Parathyroid adenoma (tissue), 2 donors: ENCODE data around the gene AKAP10.
"Not testable (repeated sequence)": the region's sequence is repeated elsewhere in the genome, so short reads cannot be mapped to it uniquely, and the experiment has no call there.

Experiments used
- H2AFZ ChIP-seq: fragments of 300-600 bp; sonication (generic); one replicate; pipeline ENCODE4 v1.7.0; 2017; ENCODE audit warnings: antibody characterized with exemption, mild to moderate bottlenecking
- H3K27ac ChIP-seq: fragments of 300-600 bp; sonication (generic); one replicate; pipeline ENCODE4 v1.7.0; 2017
- H3K27me3 ChIP-seq: fragments of 300-600 bp; sonication (generic); one replicate; pipeline ENCODE4 v1.7.0; 2017; ENCODE audit warnings: low read length; ENCODE audit not compliant: control insufficient read depth, insufficient read depth
- H3K36me3 ChIP-seq: fragments of 300-600 bp; sonication (generic); one replicate; pipeline ENCODE4 v1.7.0; 2017; ENCODE audit warnings: low read length; ENCODE audit not compliant: control insufficient read depth, insufficient read depth
- H3K4me1 ChIP-seq: fragments of 300-600 bp; sonication (generic); one replicate; pipeline ENCODE4 v1.7.0; 2017; ENCODE audit warnings: control low read depth
- H3K4me2 ChIP-seq: fragments of 300-600 bp; sonication (generic); one replicate; pipeline ENCODE4 v1.7.0; 2017; ENCODE audit warnings: low read length
- H3K4me3 ChIP-seq: fragments of 300-600 bp; sonication (generic); one replicate; pipeline ENCODE4 v1.7.0; 2017; ENCODE audit warnings: low read depth, low read length
- H3K79me2 ChIP-seq: fragments of 300-600 bp; sonication (generic); one replicate; pipeline ENCODE4 v1.7.0; 2017; ENCODE audit warnings: control low read depth
- H3K9ac ChIP-seq: fragments of 300-600 bp; sonication (generic); one replicate; pipeline ENCODE4 v1.7.0; 2017; ENCODE audit warnings: mild to moderate bottlenecking
- H3K9me3 ChIP-seq: fragments of 300-600 bp; sonication (generic); one replicate; pipeline ENCODE4 v1.7.0; 2017; ENCODE audit warnings: low read length; ENCODE audit not compliant: control insufficient read depth
- CTCF ChIP-seq: fragments of 300-600 bp; sonication (generic); IDR thresholded peaks from one replicate; pipeline ENCODE4 v1.7.0; 2017; ENCODE audit warnings: antibody characterized with exemption, mild to moderate bottlenecking
- donor health status: primary hyperparathyroidism.

AKAP10 gene

DNA sequence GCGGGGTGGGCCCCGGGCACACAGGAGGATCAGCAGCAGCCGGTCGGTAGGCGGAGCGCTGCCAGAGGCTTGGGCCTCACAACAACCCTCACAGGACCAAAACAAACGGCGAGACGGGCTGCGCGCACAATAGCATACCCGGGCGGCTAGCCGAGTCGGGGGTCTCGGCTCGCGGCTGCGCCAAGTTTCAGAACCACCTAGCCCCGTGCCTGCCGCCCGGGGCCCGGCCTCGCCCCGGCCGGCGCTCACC is 110.6 kb downstream of the AKAP10 start:
- no peaks in the 10 kb centered on the region for H3K9me3 ChIP-seq

GRCh38 chr17:19865021-19865420 is 112.6 kb downstream of the AKAP10 start:
- Histone ChIP-seq H3K36me3 (no peaks in the 10 kb centered on the region), H2AFZ (no peak overlapping the region), H3K79me2 (no peaks in the 10 kb centered on the region), H3K27me3 (no peaks in the 10 kb centered on the region), H3K4me3 (no peak overlapping the region), H3K27ac (no peak overlapping the region), H3K9me3 (no peaks in the 10 kb centered on the region), H3K9ac (no peak overlapping the region), H3K4me2 (no peak overlapping the region), H3K4me1 (no peaks in the 10 kb centered on the region)
- no peak for TF ChIP-seq CTCF

More for the DNA sequence above, 110.6 kb downstream of the AKAP10 start:
- H3K4me2 ChIP-seq: peak overlapping the region; percentile 83
- peak overlapping the region; percentile 87 for H3K9ac ChIP-seq
- no peak for TF ChIP-seq CTCF
- H3K27me3 ChIP-seq: no peaks in the 10 kb centered on the region
- no peaks in the 10 kb centered on the region for H3K36me3 ChIP-seq
- H3K4me3 ChIP-seq: peak overlapping the region; percentile 67
- no peaks in the 10 kb centered on the region for H3K79me2 ChIP-seq
- peak overlapping the region; percentile 85 for H3K27ac ChIP-seq
- no peaks in the 10 kb centered on the region for H3K4me1 ChIP-seq
- peak overlapping the region; percentile 96 for H2AFZ ChIP-seq

- H3K4me1 ChIP-seq, H3K9ac ChIP-seq, H3K27me3 ChIP-seq, H3K36me3 ChIP-seq, H2AFZ ChIP-seq, H3K4me2 ChIP-seq, H3K79me2 ChIP-seq, H3K27ac ChIP-seq, H3K9me3 ChIP-seq, H3K4me3 ChIP-seq: not testable (repeated sequence)
Measured at GRCh38 chr17:19860647-19861177, 116.9 kb downstream of the AKAP10 start.

GRCh38 chr17:19857640-19858039 is 120.0 kb downstream of the AKAP10 start:
- H3K36me3 ChIP-seq: no peaks in the 10 kb centered on the region
- no peak overlapping the region for H2AFZ ChIP-seq
- H3K4me3 ChIP-seq: no peak overlapping the region
- H3K27ac ChIP-seq: no peak overlapping the region
- no peak overlapping the region for H3K4me2 ChIP-seq
- no peaks in the 10 kb centered on the region for H3K4me1 ChIP-seq
- H3K27me3 ChIP-seq: no peaks in the 10 kb centered on the region
- H3K79me2 ChIP-seq: no peaks in the 10 kb centered on the region
- H3K9ac ChIP-seq: no peak overlapping the region
- no peaks in the 10 kb centered on the region for H3K9me3 ChIP-seq
- no peak for TF ChIP-seq CTCF
